ENCODE results near the gene KRTAP22-1. TPM values are rescaled to one million over a fixed set of nuclear protein-coding genes. Genes with fewer than 3 reads are reported as not detected.

KRTAP22-1 gene
- polyA plus RNA-seq, 3 donors = not detected

- Mint-ChIP-seq H3K36me3 (no peaks in the 10 kb centered on the region), H3K27me3 (ENCODE audit: low read depth in 3 of 3) (no peaks in the 10 kb centered on the region)
These were observed 19.2 kb downstream of the KRTAP22-1 start for GRCh38 chr21:30620080-30620479.

GRCh38 chr21:30620522-30620921, 19.6 kb downstream of the KRTAP22-1 start, which contains the start of gene KRTAP20-4:
Gene KRTAP20-4 (plus strand): TSS chr21:30620627.
- no peak within 1 kb of the TSS for H3K4me3 ChIP-seq (replicated peaks in 1 of 3; ENCODE audit: low read depth in 2 of 3, low read length in 3 of 3)
- TF ChIP-seq, protein P1, sequence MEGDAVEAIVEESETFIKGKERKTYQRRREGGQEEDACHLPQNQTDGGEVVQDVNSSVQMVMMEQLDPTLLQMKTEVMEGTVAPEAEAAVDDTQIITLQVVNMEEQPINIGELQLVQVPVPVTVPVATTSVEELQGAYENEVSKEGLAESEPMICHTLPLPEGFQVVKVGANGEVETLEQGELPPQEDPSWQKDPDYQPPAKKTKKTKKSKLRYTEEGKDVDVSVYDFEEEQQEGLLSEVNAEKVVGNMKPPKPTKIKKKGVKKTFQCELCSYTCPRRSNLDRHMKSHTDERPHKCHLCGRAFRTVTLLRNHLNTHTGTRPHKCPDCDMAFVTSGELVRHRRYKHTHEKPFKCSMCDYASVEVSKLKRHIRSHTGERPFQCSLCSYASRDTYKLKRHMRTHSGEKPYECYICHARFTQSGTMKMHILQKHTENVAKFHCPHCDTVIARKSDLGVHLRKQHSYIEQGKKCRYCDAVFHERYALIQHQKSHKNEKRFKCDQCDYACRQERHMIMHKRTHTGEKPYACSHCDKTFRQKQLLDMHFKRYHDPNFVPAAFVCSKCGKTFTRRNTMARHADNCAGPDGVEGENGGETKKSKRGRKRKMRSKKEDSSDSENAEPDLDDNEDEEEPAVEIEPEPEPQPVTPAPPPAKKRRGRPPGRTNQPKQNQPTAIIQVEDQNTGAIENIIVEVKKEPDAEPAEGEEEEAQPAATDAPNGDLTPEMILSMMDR (IDR thresholded peaks at IDR 0.05) = no peak
- Mint-ChIP-seq H3K27me3 (ENCODE audit: low read depth in 3 of 3) (no peaks in the 10 kb centered on the region), H3K36me3 (no peaks in the 10 kb centered on the region), H3K27ac (no peak within 1 kb of the TSS), H3K4me1 (no peaks in the 10 kb centered on the region), H3K9me3 (peaks cover 6 to 20% (median 8%) of the 10 kb centered on the region in 7 donors), H3K4me3 (no peak within 1 kb of the TSS)
- no CpG with 5 or more reads among the region's 3 CpGs for WGBS (ENCODE audit: insufficient coverage)
- H4K20me1 ChIP-seq (ENCODE audit: insufficient read depth, low read length) = no peaks in the 10 kb centered on the region
- no peaks in the 10 kb centered on the region for H3K27me3 ChIP-seq (ENCODE audit: control insufficient read depth in 2 of 2, insufficient read depth in 2 of 2, low read length in 2 of 2)
- H3K36me3 ChIP-seq (replicated peaks in 1 of 2; ENCODE audit: control insufficient read depth in 1 of 2, insufficient read depth in 2 of 2, low read length in 2 of 2) = no peaks in the 10 kb centered on the region
- DNase-seq = no peak
- no peaks in the 10 kb centered on the region for H3K4me1 ChIP-seq (ENCODE audit: control insufficient read depth in 1 of 2, insufficient read depth in 2 of 2, low read length in 2 of 2)
- H3K4me2 ChIP-seq (replicated peaks; ENCODE audit: extremely low read depth, low read length, poor library complexity, severe bottlenecking) = no peak within 1 kb of the TSS
- no peak within 1 kb of the TSS for H3K9ac ChIP-seq (ENCODE audit: insufficient read depth, low read length, poor library complexity, severe bottlenecking)
- H3K79me2 ChIP-seq (ENCODE audit: insufficient read depth, low read length) = no peaks in the 10 kb centered on the region
- no peak within 1 kb of the TSS for H2AFZ ChIP-seq (ENCODE audit: insufficient read depth, low read depth, low read length, poor library complexity, severe bottlenecking)
- H3K9me3 ChIP-seq (replicated peaks in 1 of 2; ENCODE audit: control insufficient read depth in 1 of 2, insufficient read depth in 1 of 2, low read length in 2 of 2) = peaks cover 24 to 31% of the 10 kb centered on the region in 2 donors
- intact Hi-C loops (cut with micrococcal nuclease) = no loop called here
- no peak within 1 kb of the TSS for H3K27ac ChIP-seq (ENCODE audit: low read depth in 1 of 2, low read length in 2 of 2)

More at GRCh38 chr21:30620080-30620479, 19.2 kb downstream of the KRTAP22-1 start:
- H3K27me3 ChIP-seq (ENCODE audit: control insufficient read depth in 2 of 2, insufficient read depth in 2 of 2, low read length in 2 of 2) = no peaks in the 10 kb centered on the region
- H4K20me1 ChIP-seq (ENCODE audit: insufficient read depth, low read length) = no peaks in the 10 kb centered on the region
- TF ChIP-seq, protein P1 (IDR thresholded peaks at IDR 0.05) = no peak
- H2AFZ ChIP-seq (ENCODE audit: insufficient read depth, low read depth, low read length, poor library complexity, severe bottlenecking) = no peak overlapping the region
- H3K9me3 Mint-ChIP-seq = peaks cover 2 to 16% (median 11%) of the 10 kb centered on the region in 7 donors
- H3K27ac Mint-ChIP-seq = no peak overlapping the region
- peaks cover 20 to 31% of the 10 kb centered on the region in 2 donors for H3K9me3 ChIP-seq (replicated peaks in 1 of 2; ENCODE audit: control insufficient read depth in 1 of 2, insufficient read depth in 1 of 2, low read length in 2 of 2)
- no peaks in the 10 kb centered on the region for H3K4me1 ChIP-seq (ENCODE audit: control insufficient read depth in 1 of 2, insufficient read depth in 2 of 2, low read length in 2 of 2)
- no peak overlapping the region for H3K4me2 ChIP-seq (replicated peaks; ENCODE audit: extremely low read depth, low read length, poor library complexity, severe bottlenecking)
- H3K27ac ChIP-seq (ENCODE audit: low read depth in 1 of 2, low read length in 2 of 2) = no peak overlapping the region
- intact Hi-C loops (cut with micrococcal nuclease) = no loop called here
- H3K4me3 ChIP-seq (replicated peaks in 1 of 3; ENCODE audit: low read depth in 2 of 3, low read length in 3 of 3) = no peak overlapping the region
- no peaks in the 10 kb centered on the region for H3K79me2 ChIP-seq (ENCODE audit: insufficient read depth, low read length)
- no peak overlapping the region for H3K4me3 Mint-ChIP-seq
- H3K9ac ChIP-seq (ENCODE audit: insufficient read depth, low read length, poor library complexity, severe bottlenecking) = no peak overlapping the region
- H3K4me1 Mint-ChIP-seq = no peaks in the 10 kb centered on the region
- DNase-seq = no peak
- H3K36me3 ChIP-seq (replicated peaks in 1 of 2; ENCODE audit: control insufficient read depth in 1 of 2, insufficient read depth in 2 of 2, low read length in 2 of 2) = no peaks in the 10 kb centered on the region

Data from CD14-positive monocyte (primary cell).